Fibroblast of gingiva (primary cell): ENCODE measurements around the gene GMPR.

Experiments used
- DNase-seq: peaks from one replicate; pipeline ENCODE4 v3.0.0-alpha.2; 2011; ENCODE audit warnings: low read depth

GMPR gene

GRCh38 chr6:16302721-16303552 lies 64.5 kb downstream of the GMPR start:
- DNase-seq, result no peak

GRCh38 chr6:16305246-16305725 lies 66.9 kb downstream of the GMPR start:
- no peak for DNase-seq

- DNase-seq, result no peak
These were observed 67.4 kb downstream of the GMPR start for GRCh38 chr6:16305788-16306187.

- DNase-seq, result no peak
These were observed 67.9 kb downstream of the GMPR start for GRCh38 chr6:16306334-16306733.

- DNase-seq, result no peak
These were observed 73.4 kb downstream of the GMPR start for GRCh38 chr6:16311763-16312162.

GRCh38 chr6:16313732-16314131 lies 75.3 kb downstream of the GMPR start:
- no peak for DNase-seq

GRCh38 chr6:16314296-16314695 lies 75.9 kb downstream of the GMPR start:
- DNase-seq, result no peak

GRCh38 chr6:16316741-16317251 lies 78.4 kb downstream of the GMPR start:
- no peak for DNase-seq

- peak; percentile 66 for DNase-seq
These were observed 80.2 kb downstream of the GMPR start for GRCh38 chr6:16318538-16318937.

GRCh38 chr6:16318953-16319720 lies 80.8 kb downstream of the GMPR start:
- no peak for DNase-seq

- DNase-seq, result peak; percentile 96
These were observed 81.6 kb downstream of the GMPR start for GRCh38 chr6:16319813-16320532.

GRCh38 chr6:16320533-16321340 lies 82.3 kb downstream of the GMPR start:
- DNase-seq, result peak; percentile 64

GRCh38 chr6:16321341-16321710 lies 82.9 kb downstream of the GMPR start:
- DNase-seq, result no peak

- no peak for DNase-seq
These were observed 83.4 kb downstream of the GMPR start for GRCh38 chr6:16321826-16322225.

GRCh38 chr6:16322666-16323312 lies 84.4 kb downstream of the GMPR start:
- no peak for DNase-seq

- no peak for DNase-seq
These were observed 85.8 kb downstream of the GMPR start for GRCh38 chr6:16324184-16324583.

- DNase-seq, result no peak
These were observed 86.3 kb downstream of the GMPR start for GRCh38 chr6:16324606-16325225.

GRCh38 chr6:16326531-16326930 lies 88.1 kb downstream of the GMPR start:
- DNase-seq, result no peak

GRCh38 chr6:16326971-16327776 lies 88.8 kb downstream of the GMPR start:
- no peak for DNase-seq
